Left lobe of liver (tissue), 2 donors: ENCODE data around the gene HCN4. TPM values are rescaled to one million over a fixed set of nuclear protein-coding genes. Genes with fewer than 3 reads are reported as not detected.
A peak's percentile ranks its signal among the peaks of the same experiment; 100 is the strongest.

Experiments
- ATAC-seq: fragments of 200-7000 bp; cut with Tn5 transposase; one replicate; pipeline ENCODE4 v1.9.1; 2020; ENCODE audit warnings: mild to moderate bottlenecking, moderate library complexity
- DNase-seq: peaks from one replicate; pipeline ENCODE4 v3.0.0-alpha.2; 2020; ENCODE audit warnings: low spot score
- total RNA-seq: library from RNA; stranded (reverse); gene quantifications from one replicate; pipeline ENCODE4 v1.2.1, GENCODE V29; 2021
- donor health status: DM: no; HTN: no; CAD: no; lungs with moderate emphysema.
- donor health status: DM: no; HTN: yes; CAD: no.

Gene HCN4
- total RNA-seq, 1 donor from 2014 or later = not detected

- ATAC-seq (no peak), DNase-seq (no peak)
Observed at GRCh38 chr15:73380661-73381060, 11.9 kb upstream of the HCN4 start.

GRCh38 chr15:73378089-73378488, 9.3 kb upstream of the HCN4 start:
- no peak for ATAC-seq
- no peak for DNase-seq

DNA sequence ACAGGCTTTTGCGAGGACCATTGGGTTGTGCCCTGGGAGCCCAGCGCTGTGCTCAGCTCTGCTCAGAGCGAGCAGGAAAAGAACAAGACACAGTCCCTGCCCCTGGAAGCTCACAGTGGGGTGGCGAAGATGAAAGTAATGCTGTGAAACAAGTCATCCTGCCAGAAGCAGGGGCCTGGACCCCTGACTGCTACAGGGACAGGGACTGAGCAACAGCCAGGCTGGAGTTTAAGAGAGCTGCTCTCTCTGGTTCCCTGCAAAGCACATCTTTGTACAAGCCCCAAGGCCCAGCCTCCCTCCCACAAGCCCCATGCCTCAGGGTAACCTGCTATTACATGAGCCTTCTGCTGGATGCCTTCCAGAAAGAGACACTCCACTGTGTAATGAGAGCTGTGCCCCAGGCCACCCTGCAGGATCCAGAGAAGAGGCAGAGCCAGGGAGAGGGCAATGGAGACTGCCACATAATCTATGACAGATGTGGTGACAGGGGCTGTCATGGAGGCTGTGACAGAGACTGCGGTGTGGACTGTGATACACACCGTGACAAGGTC, 7.1 kb upstream of the HCN4 start:
- ATAC-seq = peak; percentile 23
- DNase-seq = no peak

- DNase-seq (no peak), ATAC-seq (no peak)
Observed at GRCh38 chr15:73375012-73375411, 6.3 kb upstream of the HCN4 start.

DNA sequence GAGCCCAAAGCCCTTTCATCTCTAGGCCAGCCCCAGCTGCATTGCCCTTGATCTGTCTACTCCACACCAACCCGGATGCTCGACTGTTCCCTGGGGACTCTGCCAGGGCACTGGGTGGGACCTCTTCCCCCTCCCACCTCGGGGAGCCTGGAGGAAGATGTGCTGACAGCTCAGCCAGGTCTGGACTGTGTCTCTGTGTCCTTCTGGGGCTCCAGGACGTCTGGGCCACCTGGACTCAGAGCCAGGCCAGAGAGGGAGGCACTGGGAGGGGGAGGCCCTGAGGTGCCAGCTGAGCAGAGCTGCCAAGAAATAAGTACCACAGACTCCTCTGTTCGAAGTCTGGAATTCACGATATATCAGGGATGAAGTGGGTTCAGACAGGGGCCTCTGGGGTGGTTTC, 5.8 kb upstream of the HCN4 start:
- ATAC-seq (no peak), DNase-seq (no peak)

DNA sequence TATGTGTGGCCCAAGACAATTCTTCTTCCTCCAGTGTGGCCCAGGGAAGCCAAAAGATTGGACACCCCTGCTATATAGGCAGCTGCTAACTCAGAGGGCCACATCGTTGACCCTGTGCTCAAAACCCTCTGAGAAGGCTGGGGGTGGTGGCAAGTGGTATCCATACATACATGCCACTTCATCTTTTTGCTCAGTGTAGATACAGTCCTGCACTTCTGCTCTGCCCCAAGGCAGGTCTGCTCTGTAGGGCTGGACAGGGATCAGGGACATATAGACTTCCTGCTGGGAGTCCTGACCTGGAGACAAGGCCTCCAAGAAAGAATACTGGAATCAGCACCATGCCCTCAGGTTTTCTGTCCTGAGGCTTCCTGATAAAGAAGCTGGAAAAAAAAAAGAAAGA, 4.5 kb upstream of the HCN4 start:
- DNase-seq (no peak), ATAC-seq (no peak)

GRCh38 chr15:73371812-73372211, 3.1 kb upstream of the HCN4 start:
- ATAC-seq (no peak), DNase-seq (no peak)

- DNase-seq (no peak), ATAC-seq (no peak)
Observed at GRCh38 chr15:73370151-73370550, 1.4 kb upstream of the HCN4 start.

DNA sequence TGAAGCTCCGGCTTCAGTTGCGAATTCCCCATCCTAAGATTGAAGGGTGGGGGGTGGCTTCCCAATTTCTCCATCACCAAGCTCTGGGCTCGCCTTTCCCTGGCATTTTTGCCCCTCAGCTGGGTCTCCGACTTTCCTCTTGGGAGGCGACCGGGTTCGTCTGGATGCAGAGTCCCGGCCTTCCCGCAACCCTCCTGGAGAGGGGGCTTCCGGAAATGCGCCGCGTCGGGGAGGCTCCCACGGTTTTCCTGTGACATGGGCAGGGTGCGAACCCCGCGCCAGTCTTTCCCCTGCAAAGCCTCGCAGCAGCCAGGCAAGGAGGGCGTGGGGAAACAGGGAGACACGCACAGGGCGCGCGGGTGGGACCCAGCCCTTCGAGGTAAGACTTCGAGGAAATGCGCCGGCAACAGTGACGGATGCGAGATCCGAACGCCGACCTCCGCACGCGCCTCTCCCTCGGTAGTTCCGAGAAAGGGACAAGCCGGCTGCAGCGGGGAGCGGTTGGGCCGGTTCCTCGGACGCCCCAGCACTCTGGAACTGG, 466 bp upstream of the HCN4 start:
- no peak for ATAC-seq
- DNase-seq = no peak

- no peak for DNase-seq
- ATAC-seq = peak; percentile 33
Observed at GRCh38 chr15:73367624-73368300, 996 bp downstream of the HCN4 start.

GRCh38 chr15:73366766-73367623, 1.8 kb downstream of the HCN4 start:
- ATAC-seq (no peak), DNase-seq (no peak)

DNA sequence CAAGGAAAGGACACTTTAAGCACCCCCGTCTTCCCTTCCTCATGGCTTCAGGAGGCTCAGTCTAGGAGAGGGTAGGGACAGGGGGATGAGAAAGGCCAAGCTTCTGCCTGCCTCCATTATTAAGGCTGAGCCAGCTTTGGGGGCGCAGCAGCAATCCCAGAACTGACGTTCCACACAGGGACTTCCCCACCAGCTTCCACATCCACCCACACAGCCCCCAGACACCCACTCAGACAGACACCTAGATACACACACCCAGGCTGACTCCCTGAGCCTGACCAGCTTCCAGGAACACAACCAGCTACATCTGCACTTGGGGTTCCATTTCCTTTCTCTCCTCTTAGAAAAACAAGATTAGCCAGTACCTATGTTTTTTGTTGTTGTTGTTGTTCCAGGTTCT, 4.7 kb downstream of the HCN4 start:
- DNase-seq = no peak
- ATAC-seq = no peak

GRCh38 chr15:73362900-73363299, 5.9 kb downstream of the HCN4 start:
- DNase-seq (no peak), ATAC-seq (no peak)

DNA sequence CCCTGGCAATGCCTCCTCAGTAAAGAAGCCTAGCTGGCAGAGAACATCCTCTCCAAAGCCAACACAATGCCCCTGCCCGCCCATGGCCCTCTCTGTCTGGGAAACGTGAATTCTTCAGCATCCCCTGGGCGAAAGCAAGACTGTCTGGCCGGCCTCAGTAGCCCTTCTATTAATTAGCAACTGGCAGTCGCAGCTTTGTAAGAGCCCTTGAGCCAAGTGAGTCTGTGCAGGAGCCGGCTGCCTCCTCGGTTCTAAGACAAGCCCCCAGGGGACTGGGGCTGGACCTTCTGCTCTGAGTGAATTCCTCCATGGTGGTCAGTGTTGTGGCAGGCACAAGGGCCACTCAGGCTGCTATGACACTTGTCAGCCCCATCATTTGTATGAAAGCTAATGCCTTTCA, 7.4 kb downstream of the HCN4 start:
- ATAC-seq (no peak), DNase-seq (no peak)

DNA sequence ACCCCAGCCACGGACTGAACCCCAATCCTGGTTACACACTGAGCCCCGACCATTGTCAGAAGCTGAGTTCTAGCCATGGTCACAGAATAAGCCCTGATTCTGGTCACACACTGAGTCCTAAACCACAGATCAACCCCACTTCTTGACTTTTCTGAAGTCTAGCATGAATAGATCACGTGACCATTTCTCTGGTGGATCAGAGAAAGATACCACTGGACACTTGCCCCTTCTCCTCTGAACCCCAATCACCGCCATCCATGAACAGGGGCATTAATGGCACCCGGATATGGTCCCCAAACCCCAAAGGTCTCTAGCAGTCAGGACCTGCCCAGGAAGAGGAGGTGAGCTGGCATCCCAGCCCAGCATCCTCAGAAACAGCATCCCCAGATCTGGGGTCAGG, 9.1 kb downstream of the HCN4 start:
- ATAC-seq (no peak), DNase-seq (no peak)

DNA sequence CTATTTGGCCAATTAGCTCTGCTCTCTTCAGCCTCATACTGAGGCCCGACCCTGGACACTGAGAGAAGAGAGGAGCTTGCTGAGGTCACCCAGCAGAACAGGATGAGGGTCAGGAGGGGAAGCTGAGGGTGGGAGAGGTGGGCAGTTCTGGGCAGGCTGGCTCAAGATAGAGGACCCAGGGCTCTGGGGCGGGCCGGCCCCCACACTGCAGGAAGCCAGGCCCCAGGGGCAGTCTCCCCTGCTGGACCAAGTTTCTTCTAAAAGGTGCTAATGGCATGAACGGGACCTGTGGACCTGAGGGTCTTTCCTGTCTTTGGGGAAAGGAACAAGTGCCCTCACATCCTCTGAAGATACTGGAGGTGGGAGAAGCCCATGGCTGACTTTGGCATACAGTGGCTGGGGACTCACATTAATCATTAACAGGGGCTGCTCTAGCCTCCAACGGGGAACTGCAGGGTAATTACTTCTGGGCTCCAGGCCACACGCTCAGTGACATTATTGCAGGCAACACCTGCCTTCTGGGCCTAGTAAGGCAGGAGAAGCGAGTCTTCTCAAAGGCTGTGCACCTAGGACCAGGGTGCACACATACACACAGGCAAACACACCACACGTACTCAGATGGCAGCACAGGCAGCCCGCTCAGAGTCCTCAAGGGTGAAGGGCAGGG, 10.6 kb downstream of the HCN4 start:
- ATAC-seq (peak; percentile 58), DNase-seq (no peak)

DNA sequence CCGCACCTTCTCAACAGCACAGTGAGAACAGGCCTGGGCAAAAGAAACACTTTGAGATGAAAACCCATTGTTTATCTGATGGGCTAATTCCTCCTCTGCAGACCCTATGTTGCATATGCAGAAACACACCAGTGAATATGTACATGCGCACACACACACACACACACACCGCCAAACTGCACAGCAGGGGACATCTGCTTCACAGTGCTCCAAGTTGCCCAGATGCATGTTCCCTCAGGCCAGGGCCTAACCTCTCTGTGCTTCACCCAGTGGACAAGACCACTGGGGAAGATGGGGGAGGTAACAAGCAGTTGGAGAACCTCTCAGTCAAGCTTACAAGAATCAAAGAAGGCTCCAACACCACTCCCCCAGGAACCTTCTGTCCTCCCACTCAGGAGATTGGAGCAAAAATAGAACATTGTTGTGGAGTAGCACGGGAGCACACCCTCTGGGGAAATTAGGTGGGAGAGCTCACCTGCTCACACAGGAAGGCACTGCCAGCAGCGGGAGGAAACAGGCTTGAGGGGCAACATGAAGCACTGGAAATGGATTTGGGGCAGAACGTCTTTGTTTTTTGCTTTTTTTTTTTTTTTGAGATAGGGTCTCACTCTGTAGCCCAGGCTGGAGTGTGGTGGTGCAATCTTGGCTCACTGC, 13.0 kb downstream of the HCN4 start:
- DNase-seq (no peak), ATAC-seq (no peak)

DNA sequence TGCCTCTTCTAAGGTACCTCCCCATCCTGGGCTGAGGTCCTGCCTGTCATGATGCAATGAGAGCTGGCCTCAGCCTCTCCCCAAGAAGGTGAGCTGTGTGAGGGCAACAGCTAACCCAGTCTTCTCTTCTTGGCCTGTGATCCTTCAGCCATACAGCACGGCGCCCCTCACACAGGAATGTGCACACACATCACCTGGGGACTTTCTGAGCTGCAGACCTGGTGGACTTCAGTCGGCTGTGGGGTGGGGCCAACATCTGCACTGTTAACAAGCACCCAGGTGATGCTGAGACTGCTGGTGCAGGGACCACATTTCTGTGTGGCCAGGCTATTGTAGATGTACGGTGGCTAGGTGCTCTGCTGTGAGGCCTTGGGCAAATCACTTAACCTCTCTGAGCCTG, 14.5 kb downstream of the HCN4 start:
- DNase-seq = no peak
- no peak for ATAC-seq

GRCh38 chr15:73353734-73354133, 15.0 kb downstream of the HCN4 start:
- no peak for ATAC-seq
- DNase-seq = no peak

GRCh38 chr15:73352082-73352481, 16.7 kb downstream of the HCN4 start:
- DNase-seq = no peak
- no peak for ATAC-seq

DNA sequence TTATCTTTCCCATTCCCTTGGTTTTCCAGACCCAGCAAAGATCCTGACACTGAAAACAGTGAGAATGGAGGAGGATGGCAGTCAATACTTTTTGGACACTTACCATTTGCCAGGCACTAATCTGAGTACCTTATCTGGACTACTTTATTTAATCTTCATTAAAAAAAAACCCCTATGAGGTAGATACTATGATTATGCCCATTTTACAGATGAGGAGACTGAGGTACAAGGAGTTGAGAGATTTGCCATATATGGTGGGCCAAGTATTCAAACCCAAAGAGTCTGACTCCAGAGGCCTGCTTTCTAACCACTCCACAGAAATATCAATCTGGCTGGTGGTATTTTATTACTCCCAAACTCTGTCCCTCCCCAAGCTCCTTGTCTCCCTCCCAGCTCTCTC, 19.6 kb downstream of the HCN4 start:
- ATAC-seq (no peak), DNase-seq (no peak)
